Uterus (tissue), 4 donors: ENCODE measurements around the gene RBM38. TPM values are rescaled to one million over a fixed set of nuclear protein-coding genes. Genes with fewer than 3 reads are reported as not detected.
A peak's percentile ranks its signal among the peaks of the same experiment; 100 is the strongest.
"Not testable (repeated sequence)": the region's sequence is repeated elsewhere in the genome, so short reads cannot be mapped to it uniquely, and the experiment has no call there.

Source experiments
- DNase-seq, 2 donors: peaks; one replicate each; pipeline ENCODE4 v3.0.0-alpha.2; 2019 to 2020
- H3K27ac ChIP-seq, 2 donors: fragments of 200-600 bp; sonication (generic); 1 replicate in 1 of 2; 2 replicates in 1 of 2; pipeline ENCODE4 v1.5.1; 2016 to 2018
- H3K27me3 ChIP-seq, 2 donors: fragments of 200-600 bp; sonication (generic); one replicate each; pipeline ENCODE4 v1.5.1; 2018 to 2019; ENCODE audit warnings: control low read depth in 1 of 2
- H3K36me3 ChIP-seq, 2 donors: fragments of 200-600 bp; sonication (generic); one replicate each; pipeline ENCODE4 v1.5.1; 2019; ENCODE audit warnings: control low read depth in 1 of 2
- H3K4me1 ChIP-seq, 2 donors: fragments of 200-600 bp; sonication (generic); one replicate each; pipeline ENCODE4 v1.5.1; 2018 to 2019; ENCODE audit warnings: control low read depth in 1 of 2
- H3K4me3 ChIP-seq, 2 donors: fragments of 200-600 bp; sonication (generic); 1 replicate in 1 of 2; 2 replicates in 1 of 2; pipeline ENCODE4 v1.5.1; 2018 to 2019; ENCODE audit warnings: mild to moderate bottlenecking in 1 of 2
- H3K9me3 ChIP-seq, 2 donors: fragments of 200-600 bp; sonication (generic); one replicate each; pipeline ENCODE4 v1.5.1; 2019; ENCODE audit warnings: control low read depth in 1 of 2
- CTCF ChIP-seq, 4 experiments: fragments of 200-600 bp in 2 of 4; fragments of 450-650 bp in 2 of 4; sonication (generic) in 2 of 4; IDR thresholded peaks; one replicate each; pipeline ENCODE4 v1.5.1; 2016 to 2019; ENCODE audit warnings: antibody characterized with exemption in 4 of 4, mild to moderate bottlenecking in 2 of 4, moderate library complexity in 1 of 4
- POLR2A ChIP-seq, 2 donors: fragments of 450-650 bp; IDR thresholded peaks; one replicate each; pipeline ENCODE4 v1.6.1; 2016; ENCODE audit warnings: antibody characterized with exemption in 2 of 2, mild to moderate bottlenecking in 1 of 2, moderate library complexity in 1 of 2
- intact Hi-C: fragments of 100-400 bp; cut with DNase I; formaldehyde crosslinking; loops from one replicate; pipeline ENCODE4 v1.15.1; 2023; ENCODE audit warnings: low total_unique reads
- total RNA-seq, 4 donors: library from RNA; depleted of rRNA in 3 of 4; stranded (reverse); fragments of >200 nt in 3 of 4; gene quantifications; one replicate each; pipeline versions ENCODE4 v1.1.0 to v1.2.4, GENCODE V29; 2014 to 2023
- donor health status: DM: yes; HTN: yes; CAD: no.

Gene RBM38
- total RNA-seq, 4 donors from 2014 or later = 1.2 to 48.6 (median 8.8) TPM

GRCh38 chr20:57350081-57350710 is 41.0 kb upstream of the RBM38 start:
- peaks cover 0 to 7% of the 10 kb centered on the region in 2 donors for H3K4me1 ChIP-seq
- intact Hi-C loops = no loop called here
- H3K4me3 ChIP-seq = no peak overlapping the region
- TF ChIP-seq POLR2A (IDR thresholded peaks at IDR 0.05) (no peak), CTCF (IDR thresholded peaks at IDR 0.05) (no peak)
- no peak for DNase-seq
- no peaks in the 10 kb centered on the region for H3K36me3 ChIP-seq
- peak overlapping the region; percentile 1 to 9 for H3K27ac ChIP-seq
- H3K9me3 ChIP-seq = no peaks in the 10 kb centered on the region
- H3K27me3 ChIP-seq = no peaks in the 10 kb centered on the region

GRCh38 chr20:57350726-57351041 is 40.5 kb upstream of the RBM38 start:
- DNase-seq, H3K9me3 ChIP-seq, H3K36me3 ChIP-seq, intact Hi-C loops, H3K4me1 ChIP-seq, H3K27me3 ChIP-seq: not testable (repeated sequence)
- Histone ChIP-seq H3K4me3 (peak overlapping the region; percentile 53 to 90), H3K27ac (peak overlapping the region; percentile 75 to 84)

- H3K9me3 ChIP-seq = no peaks in the 10 kb centered on the region
- no peak for TF ChIP-seq CTCF (IDR thresholded peaks at IDR 0.05)
- peak; percentile 35 to 43 for TF ChIP-seq POLR2A (IDR thresholded peaks at IDR 0.05)
- intact Hi-C loops = no loop called here
Observed at GRCh38 chr20:57351042-57351783, 40.0 kb upstream of the RBM38 start, which contains the start of gene RAE1. Gene RAE1 (plus strand): TSS chr20:57351255. CDS start chr20:57354039, 2,784 bp downstream.

GRCh38 chr20:57352305-57352704 is 38.9 kb upstream of the RBM38 start:
- Histone ChIP-seq H3K27ac (no peak overlapping the region), H3K9me3 (no peaks in the 10 kb centered on the region)
- no peak for TF ChIP-seq CTCF (IDR thresholded peaks at IDR 0.05)
- TF ChIP-seq POLR2A (IDR thresholded peaks at IDR 0.05) = no peak

More at GRCh38 chr20:57351042-57351783, 40.0 kb upstream of the RBM38 start, which contains the start of gene RAE1:
- Histone ChIP-seq H3K27ac (peak within 1 kb of the TSS; percentile 75 to 84), H3K4me3 (peak within 1 kb of the TSS; percentile 53 to 90), H3K4me1 (peaks cover 0 to 7% of the 10 kb centered on the region in 2 donors), H3K27me3 (no peaks in the 10 kb centered on the region), H3K36me3 (no peaks in the 10 kb centered on the region)
- DNase-seq = peak; percentile 89 to 90

GRCh38 chr20:57353351-57353750 is 37.8 kb upstream of the RBM38 start:
- H3K27me3 ChIP-seq = no peaks in the 10 kb centered on the region
- no peak overlapping the region for H3K27ac ChIP-seq
- no peak overlapping the region for H3K4me3 ChIP-seq
- DNase-seq = no peak
- no peaks in the 10 kb centered on the region for H3K36me3 ChIP-seq
- no peak for TF ChIP-seq CTCF (IDR thresholded peaks at IDR 0.05)
- no peak for TF ChIP-seq POLR2A (IDR thresholded peaks at IDR 0.05)
- H3K9me3 ChIP-seq = no peaks in the 10 kb centered on the region
- intact Hi-C loops = no loop called here
- H3K4me1 ChIP-seq = peaks cover 0 to 7% of the 10 kb centered on the region in 2 donors

More at GRCh38 chr20:57352305-57352704, 38.9 kb upstream of the RBM38 start:
- H3K27me3 ChIP-seq = no peaks in the 10 kb centered on the region
- no peaks in the 10 kb centered on the region for H3K36me3 ChIP-seq
- H3K4me1 ChIP-seq = peaks cover 0 to 7% of the 10 kb centered on the region in 2 donors
- DNase-seq = no peak
- intact Hi-C loops = no loop called here
- no peak overlapping the region for H3K4me3 ChIP-seq
